ENCODE data around the gene CHDH.
A peak's percentile ranks its signal among the peaks of the same experiment; 100 is the strongest.

CHDH gene, protein sequence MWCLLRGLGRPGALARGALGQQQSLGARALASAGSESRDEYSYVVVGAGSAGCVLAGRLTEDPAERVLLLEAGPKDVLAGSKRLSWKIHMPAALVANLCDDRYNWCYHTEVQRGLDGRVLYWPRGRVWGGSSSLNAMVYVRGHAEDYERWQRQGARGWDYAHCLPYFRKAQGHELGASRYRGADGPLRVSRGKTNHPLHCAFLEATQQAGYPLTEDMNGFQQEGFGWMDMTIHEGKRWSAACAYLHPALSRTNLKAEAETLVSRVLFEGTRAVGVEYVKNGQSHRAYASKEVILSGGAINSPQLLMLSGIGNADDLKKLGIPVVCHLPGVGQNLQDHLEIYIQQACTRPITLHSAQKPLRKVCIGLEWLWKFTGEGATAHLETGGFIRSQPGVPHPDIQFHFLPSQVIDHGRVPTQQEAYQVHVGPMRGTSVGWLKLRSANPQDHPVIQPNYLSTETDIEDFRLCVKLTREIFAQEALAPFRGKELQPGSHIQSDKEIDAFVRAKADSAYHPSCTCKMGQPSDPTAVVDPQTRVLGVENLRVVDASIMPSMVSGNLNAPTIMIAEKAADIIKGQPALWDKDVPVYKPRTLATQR

GRCh38 chr3:53846134-53846850, at the start of gene CHDH, which contains the start of gene IL17RB:
TSS of gene CHDH (minus strand) at chr3:53846419. CDS start at chr3:53824008, 22,411 bp downstream.
TSS of gene IL17RB (plus strand) at chr3:53846568. CDS start at chr3:53846589, 21 bp downstream.
- DNase-seq, result peak; percentile 2

DNA sequence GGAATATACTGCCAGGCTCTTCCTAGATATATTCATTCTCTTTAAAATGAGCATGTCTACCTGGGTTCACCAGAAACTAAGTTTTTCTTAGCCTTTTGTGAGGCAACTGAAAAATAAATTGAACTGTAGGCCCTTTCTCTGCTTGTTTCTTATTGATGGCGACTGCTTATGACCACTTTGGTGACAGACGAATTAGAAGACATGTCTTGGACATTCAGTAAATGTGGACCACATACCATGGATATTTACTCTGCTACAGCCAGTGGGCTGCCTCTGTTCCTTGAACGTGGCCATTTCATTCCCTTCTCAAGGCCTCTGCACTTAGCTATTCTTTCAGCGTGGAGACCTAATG, 46.0 kb upstream of the CHDH start:
- no peak for DNase-seq

- peak; percentile 99 for DNase-seq
Observed at GRCh38 chr3:53891497-53892285, 45.5 kb upstream of the CHDH start, which contains the start of gene SELENOK. TSS of gene SELENOK (minus strand) at chr3:53891859.

DNA sequence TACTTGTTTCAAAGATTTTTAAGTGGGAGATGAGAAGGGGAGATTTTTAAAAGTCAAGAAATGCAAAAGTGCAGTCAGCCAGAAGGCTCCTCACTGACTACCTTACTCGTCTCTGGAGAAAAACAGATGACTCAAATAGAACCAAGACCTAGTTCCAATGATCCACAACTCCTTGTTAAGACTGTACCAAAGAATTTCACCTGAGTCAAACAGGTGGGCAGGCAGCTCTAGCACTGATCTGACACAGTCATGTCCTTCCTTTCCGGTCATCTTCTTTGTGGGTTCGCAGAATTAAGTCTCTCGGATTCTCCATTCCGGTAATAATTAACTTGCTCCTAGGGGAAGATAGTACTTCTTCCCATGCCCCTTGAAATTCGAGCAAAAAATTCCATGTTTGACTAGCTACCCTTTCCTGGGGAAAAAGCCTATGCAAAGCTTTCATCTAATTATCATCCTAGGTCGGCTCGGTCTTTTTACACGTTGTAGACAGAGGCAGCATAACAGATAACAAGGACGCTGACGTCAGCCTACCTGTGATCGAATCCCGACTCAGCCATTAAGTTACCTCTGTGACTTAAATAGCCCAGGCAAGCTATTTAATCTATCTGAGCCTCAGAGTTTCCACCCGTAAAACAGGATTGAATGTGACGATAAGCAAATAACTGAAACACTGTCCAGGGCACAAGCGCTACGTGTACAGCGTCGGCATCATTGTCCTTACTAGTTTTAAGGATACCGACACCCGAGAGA, 44.7 kb upstream of the CHDH start:
- peak; percentile 73 for DNase-seq

DNA sequence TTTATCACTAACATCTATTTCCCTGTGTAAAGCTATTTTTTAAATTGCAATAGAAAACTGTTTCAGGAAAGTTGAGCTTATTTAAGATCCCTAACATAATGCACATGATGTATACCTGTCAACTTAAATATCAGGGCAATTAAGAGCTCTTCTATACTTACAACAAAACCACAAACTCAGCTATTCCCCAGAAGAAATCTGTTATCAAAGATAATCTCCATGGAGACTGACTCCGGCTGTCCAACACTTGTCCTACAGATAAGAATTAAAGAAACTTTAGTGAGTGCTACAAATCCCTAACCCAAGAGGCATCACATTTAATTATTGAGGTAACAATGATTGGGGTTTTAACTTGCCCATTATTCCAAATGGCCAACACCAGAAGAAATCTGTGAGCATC, 42.0 kb upstream of the CHDH start:
- DNase-seq, result no peak

GRCh38 chr3:53887446-53887845, 41.2 kb upstream of the CHDH start:
- DNase-seq, result no peak

- DNase-seq, result no peak
Observed at GRCh38 chr3:53885239-53885638, 39.0 kb upstream of the CHDH start.

DNA sequence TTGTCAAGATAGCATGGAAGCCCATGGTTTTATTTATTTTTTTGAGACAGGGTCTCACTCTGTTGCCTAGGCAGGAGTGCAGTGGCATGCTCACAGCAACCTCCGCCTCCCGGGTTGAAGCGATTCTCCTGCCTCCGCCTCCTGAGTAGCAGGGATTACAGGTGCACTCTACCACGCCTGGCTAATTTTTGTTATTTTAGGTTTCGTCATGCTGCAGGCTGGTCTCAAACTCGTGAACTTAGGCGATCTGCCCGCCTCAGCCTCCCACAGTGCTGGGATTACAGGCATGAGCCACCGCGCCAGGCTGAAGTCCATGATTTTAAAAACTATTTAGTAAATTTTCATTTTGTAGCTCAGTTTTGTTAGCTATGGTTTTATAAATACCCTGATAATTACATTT, 38.4 kb upstream of the CHDH start:
- no peak for DNase-seq

DNA sequence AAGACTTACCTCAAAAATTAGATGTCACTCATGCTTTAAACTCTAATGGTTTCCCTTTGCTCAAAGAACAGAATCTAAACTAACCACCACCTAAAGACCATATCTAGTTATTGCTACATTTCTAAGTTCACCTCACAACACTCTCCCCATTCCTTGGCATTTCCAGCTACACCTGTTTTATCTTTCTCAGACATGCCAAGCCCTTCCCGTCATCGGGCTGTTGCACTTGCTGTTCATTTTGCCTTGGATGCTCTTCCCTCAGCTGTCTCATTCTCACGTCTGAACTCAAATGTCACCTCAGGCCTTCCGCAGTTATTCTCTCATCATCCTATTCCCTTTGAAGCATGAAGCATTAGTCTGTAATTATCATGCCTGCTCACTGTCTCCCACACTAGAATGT, 36.8 kb upstream of the CHDH start:
- no peak for DNase-seq

DNA sequence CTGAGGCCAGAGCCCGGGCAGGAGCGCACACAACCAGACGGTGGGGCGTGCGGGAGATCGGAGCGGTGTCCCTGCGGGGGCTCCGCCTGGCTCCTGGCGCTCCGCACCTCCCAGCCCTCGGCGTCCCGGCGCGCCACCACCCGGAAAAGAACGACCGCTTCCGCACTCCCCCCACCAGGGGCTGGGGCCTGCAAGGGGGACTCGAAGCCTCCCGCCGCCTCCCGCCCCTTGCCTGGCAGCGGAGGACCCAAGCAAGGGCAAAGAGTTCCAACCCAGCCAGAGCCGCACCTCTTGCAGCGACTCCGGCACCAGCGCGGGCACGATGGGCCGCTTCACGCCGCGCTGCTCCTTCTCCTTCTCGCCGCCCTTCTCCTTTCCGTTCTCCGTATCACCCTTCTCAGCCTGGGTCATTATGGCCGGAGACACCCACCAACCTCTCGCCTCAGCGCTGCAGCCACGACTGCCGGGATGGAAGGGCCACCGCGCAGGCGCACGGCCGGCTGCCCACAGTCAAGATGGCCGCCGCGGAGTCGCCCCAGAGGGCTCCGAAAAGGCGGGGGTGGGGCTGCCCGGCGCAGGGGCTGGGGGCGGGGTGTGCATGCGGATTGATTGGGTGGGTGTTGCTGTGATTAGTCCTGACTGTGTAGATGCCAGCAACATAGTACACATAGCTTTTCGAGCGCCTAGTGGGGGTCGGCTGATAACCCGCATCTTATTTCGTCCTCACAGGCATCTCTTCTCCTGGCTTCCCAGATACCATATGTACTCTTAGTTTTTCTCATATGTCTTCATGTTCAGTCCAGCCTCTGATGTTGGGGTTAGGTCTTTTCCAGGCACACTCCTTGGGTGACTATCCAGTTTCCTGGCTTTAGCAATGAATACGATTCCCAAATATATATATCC, 35.7 kb upstream of the CHDH start, which contains the start of gene ACTR8:
Gene ACTR8, minus strand, starts transcription at position 462 of the 903 bp plus-strand sequence. Its CDS starts 51 bp downstream, at position 411.
- DNase-seq, result peak; percentile 89

DNA sequence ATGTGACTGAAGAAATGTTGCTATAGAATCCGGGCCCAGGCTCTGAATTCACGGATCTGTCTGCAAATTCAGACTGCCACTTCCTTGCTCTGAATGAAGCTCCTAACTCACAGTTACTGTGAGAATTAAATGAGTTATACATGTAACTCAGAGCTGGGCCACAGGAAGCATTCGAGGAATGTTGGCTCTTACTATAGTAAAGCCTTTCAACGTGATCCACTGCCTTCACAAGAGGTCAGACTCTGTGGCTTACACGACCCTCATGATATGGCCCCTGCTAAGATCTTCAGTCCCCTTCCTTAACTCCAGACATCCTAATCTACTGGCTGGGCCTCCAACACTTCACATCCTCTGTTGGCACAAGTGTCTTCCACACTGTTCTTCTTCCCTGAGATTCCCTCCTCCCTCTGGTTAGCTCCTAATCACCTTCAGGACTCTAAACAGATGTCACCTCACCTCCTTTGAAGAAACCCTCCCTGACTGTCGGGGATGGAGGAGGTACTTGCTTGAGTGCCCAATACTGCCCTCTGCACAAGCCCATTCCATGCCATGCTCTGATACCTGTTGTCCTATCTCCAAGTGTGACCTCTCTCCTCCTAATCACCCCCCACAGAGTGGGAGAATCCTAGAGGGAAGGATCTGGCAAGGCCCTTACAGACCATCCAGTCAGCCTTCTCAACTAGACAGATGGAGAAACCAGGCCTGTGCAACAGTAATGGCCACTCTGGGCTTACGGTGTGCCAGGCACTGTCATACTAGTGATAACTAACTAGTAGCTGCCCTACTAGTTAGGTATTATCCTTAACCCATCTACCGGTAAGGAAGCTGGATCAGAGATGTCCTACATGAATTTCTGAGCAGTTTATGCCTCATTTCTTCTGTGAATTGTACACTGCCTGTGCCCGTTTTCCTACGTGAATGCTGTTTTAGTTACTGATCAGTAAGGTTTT, 34.5 kb upstream of the CHDH start:
- DNase-seq, result no peak

GRCh38 chr3:53865732-53866499, 19.7 kb upstream of the CHDH start:
- DNase-seq, result no peak

- DNase-seq, result no peak
Observed at GRCh38 chr3:53863145-53863544, 16.9 kb upstream of the CHDH start.

DNA sequence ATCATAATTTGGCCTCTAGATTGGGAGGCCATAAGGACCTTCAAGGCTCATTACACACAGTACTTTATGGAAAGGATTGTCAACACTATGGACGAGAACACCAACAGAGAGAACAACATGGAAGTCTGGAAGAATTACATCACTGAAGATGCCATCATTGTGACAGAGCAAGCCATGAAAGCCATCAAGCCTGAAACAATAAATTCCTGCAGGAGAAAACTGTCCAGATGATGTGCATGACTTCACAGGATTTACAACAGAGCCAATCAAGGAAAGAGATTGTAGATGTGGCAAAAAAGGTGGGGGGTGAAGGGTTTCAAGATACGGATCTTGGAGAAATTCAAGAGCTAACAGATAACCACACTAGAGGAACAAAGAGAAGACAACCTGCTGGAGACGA, 16.0 kb upstream of the CHDH start:
- no peak for DNase-seq

GRCh38 chr3:53860196-53860595, 14.0 kb upstream of the CHDH start:
- no peak for DNase-seq

GRCh38 chr3:53859178-53859577, 13.0 kb upstream of the CHDH start:
- no peak for DNase-seq

- DNase-seq, result no peak
Observed at GRCh38 chr3:53858096-53858741, 12.0 kb upstream of the CHDH start.

- no peak for DNase-seq
Observed at GRCh38 chr3:53856964-53857363, 10.7 kb upstream of the CHDH start.

Measured in CD4-positive, alpha-beta T cell treated with Interleukin-10 for 1 hour (primary cell).